Lower lobe of right lung (tissue), 2 donors: Measurements from ENCODE around the gene HRCT1. TPM values are rescaled to one million over a fixed set of nuclear protein-coding genes. Genes with fewer than 3 reads are reported as not detected.

Source experiments
- ATAC-seq, 2 donors: fragments of 200-7000 bp; cut with Tn5 transposase; one replicate each; pipeline ENCODE4 v1.9.1; 2020 to 2022; ENCODE audit warnings: mild to moderate bottlenecking in 2 of 2, moderate library complexity in 2 of 2
- DNase-seq: peaks from one replicate; pipeline ENCODE4 v3.0.0-alpha.2; 2020
- H3K27ac ChIP-seq: fragments of 200-600 bp; one replicate; pipeline ENCODE4 v1.8.0; 2022
- H3K27me3 ChIP-seq: fragments of 200-600 bp; one replicate; pipeline ENCODE4 v1.8.0; 2022; ENCODE audit warnings: low read depth
- H3K36me3 ChIP-seq: fragments of 200-600 bp; one replicate; pipeline ENCODE4 v1.8.0; 2022; ENCODE audit warnings: mild to moderate bottlenecking
- H3K4me1 ChIP-seq: fragments of 200-600 bp; one replicate; pipeline ENCODE4 v1.8.0; 2022
- H3K4me3 ChIP-seq: fragments of 200-600 bp; one replicate; pipeline ENCODE4 v1.8.0; 2022; ENCODE audit warnings: mild to moderate bottlenecking
- H3K9me3 ChIP-seq: fragments of 200-600 bp; one replicate; pipeline ENCODE4 v1.8.0; 2022
- intact Hi-C: fragments of 100-400 bp; cut with DNase I; formaldehyde crosslinking; loops from one replicate; pipeline ENCODE4 v1.11.0; 2022
- total RNA-seq: library from RNA; stranded (reverse); fragmentation: NEBNext Ultra II Directional; extraction: Animal tissue kit (Norgen Biotek cat#: 25700); gene quantifications from one replicate; pipeline ENCODE4 v1.2.1, GENCODE V29; 2021
- TF ChIP-seq, protein P1 (sequence below): fragments of 200-600 bp; IDR thresholded peaks from one replicate; pipeline ENCODE4 v1.8.0; 2022; ENCODE audit warnings: antibody characterized with exemption, mild to moderate bottlenecking
- donor health status: DM: no; HTN: yes; CAD: no; lungs with severe emphysema.

HRCT1 gene
- total RNA-seq, 1 donor from 2014 or later, result 8.7 TPM

GRCh38 chr9:35867538-35867937, 38.5 kb upstream of the HRCT1 start:
- intact Hi-C loops, result no loop called here
- H3K4me1 ChIP-seq, result no peaks in the 10 kb centered on the region

GRCh38 chr9:35868933-35869332, 37.1 kb upstream of the HRCT1 start:
- DNase-seq (no peak), ATAC-seq (no peak)
- H3K9me3 ChIP-seq, result no peaks in the 10 kb centered on the region
- intact Hi-C loops, result no loop called here
- no peak overlapping the region for H3K4me3 ChIP-seq
- H3K4me1 ChIP-seq, result no peaks in the 10 kb centered on the region
- H3K36me3 ChIP-seq, result no peaks in the 10 kb centered on the region
- H3K27ac ChIP-seq, result no peak overlapping the region
- peaks cover 6% of the 10 kb centered on the region for H3K27me3 ChIP-seq
- TF ChIP-seq, protein P1, sequence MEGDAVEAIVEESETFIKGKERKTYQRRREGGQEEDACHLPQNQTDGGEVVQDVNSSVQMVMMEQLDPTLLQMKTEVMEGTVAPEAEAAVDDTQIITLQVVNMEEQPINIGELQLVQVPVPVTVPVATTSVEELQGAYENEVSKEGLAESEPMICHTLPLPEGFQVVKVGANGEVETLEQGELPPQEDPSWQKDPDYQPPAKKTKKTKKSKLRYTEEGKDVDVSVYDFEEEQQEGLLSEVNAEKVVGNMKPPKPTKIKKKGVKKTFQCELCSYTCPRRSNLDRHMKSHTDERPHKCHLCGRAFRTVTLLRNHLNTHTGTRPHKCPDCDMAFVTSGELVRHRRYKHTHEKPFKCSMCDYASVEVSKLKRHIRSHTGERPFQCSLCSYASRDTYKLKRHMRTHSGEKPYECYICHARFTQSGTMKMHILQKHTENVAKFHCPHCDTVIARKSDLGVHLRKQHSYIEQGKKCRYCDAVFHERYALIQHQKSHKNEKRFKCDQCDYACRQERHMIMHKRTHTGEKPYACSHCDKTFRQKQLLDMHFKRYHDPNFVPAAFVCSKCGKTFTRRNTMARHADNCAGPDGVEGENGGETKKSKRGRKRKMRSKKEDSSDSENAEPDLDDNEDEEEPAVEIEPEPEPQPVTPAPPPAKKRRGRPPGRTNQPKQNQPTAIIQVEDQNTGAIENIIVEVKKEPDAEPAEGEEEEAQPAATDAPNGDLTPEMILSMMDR, result no peak

More at GRCh38 chr9:35867538-35867937, 38.5 kb upstream of the HRCT1 start:
- Histone ChIP-seq H3K36me3 (no peaks in the 10 kb centered on the region), H3K27ac (no peak overlapping the region), H3K27me3 (peaks cover 6% of the 10 kb centered on the region), H3K9me3 (no peaks in the 10 kb centered on the region), H3K4me3 (no peak overlapping the region)
- DNase-seq (no peak), ATAC-seq (no peak)
- TF ChIP-seq, protein P1, result no peak

DNA sequence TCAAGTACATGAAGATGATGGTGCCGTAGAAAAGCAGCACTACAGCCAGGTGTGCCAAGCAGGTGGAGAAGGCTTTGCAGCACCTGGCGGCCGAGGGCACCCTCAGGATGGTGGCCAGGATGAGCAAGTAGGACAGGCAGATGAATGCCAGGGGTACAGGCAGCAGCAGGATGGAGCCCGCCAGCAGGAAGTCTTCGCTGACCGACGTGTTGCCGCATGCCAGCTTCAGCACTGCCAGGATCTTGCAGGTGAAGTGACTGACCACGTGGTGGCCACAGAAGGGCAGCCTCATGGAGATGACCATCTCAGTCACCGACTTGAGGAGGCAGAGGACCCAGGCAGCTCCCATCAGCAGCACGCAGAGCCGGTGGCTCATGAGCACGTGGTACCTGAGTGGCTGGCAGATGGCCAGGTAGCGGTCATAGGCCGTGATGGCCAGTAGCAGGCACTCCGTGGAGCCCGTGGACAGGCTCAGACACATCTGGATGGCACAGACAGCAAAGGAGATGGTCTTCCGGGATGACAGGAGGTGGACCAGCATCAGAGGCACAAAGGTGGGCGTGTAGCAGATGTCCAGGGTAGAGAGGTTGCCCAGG, 36.3 kb upstream of the HRCT1 start:
- ATAC-seq, result no peak
- no peak overlapping the region for H3K4me3 ChIP-seq

GRCh38 chr9:35870351-35870923, 35.6 kb upstream of the HRCT1 start, which contains the start of gene OR13J1:
TSS of gene OR13J1 (minus strand) at chr9:35870401. CDS start at chr9:35870401, 0 bp downstream.
- H3K27ac ChIP-seq, result no peak within 1 kb of the TSS
- intact Hi-C loops, result no loop called here
- no peak for DNase-seq

More for the DNA sequence above, 36.3 kb upstream of the HRCT1 start:
- Histone ChIP-seq H3K27me3 (peaks cover 6% of the 10 kb centered on the region), H3K27ac (no peak overlapping the region), H3K36me3 (no peaks in the 10 kb centered on the region), H3K9me3 (no peaks in the 10 kb centered on the region), H3K4me1 (no peaks in the 10 kb centered on the region)
- intact Hi-C loops, result no loop called here
- DNase-seq, result no peak
- TF ChIP-seq, protein P1, result no peak

GRCh38 chr9:35871545-35871944, 34.5 kb upstream of the HRCT1 start:
- Histone ChIP-seq H3K4me1 (no peaks in the 10 kb centered on the region), H3K27me3 (peaks cover 6% of the 10 kb centered on the region), H3K4me3 (no peak overlapping the region), H3K27ac (no peak overlapping the region), H3K9me3 (no peaks in the 10 kb centered on the region), H3K36me3 (no peaks in the 10 kb centered on the region)
- ATAC-seq, result no peak
- TF ChIP-seq, protein P1, result no peak
- intact Hi-C loops, result no loop called here
- no peak for DNase-seq

More at GRCh38 chr9:35870351-35870923, 35.6 kb upstream of the HRCT1 start, which contains the start of gene OR13J1:
- H3K9me3 ChIP-seq, result no peaks in the 10 kb centered on the region
- no peak within 1 kb of the TSS for H3K4me3 ChIP-seq
- no peaks in the 10 kb centered on the region for H3K4me1 ChIP-seq
- no peaks in the 10 kb centered on the region for H3K36me3 ChIP-seq
- no peak for ATAC-seq
- peaks cover 6% of the 10 kb centered on the region for H3K27me3 ChIP-seq
- TF ChIP-seq, protein P1, result no peak
